Parietal lobe (tissue), 1 donor: ENCODE measurements around the gene DNAH9. TPM values are rescaled to one million over a fixed set of nuclear protein-coding genes. Genes with fewer than 3 reads are reported as not detected.

Source experiments
- total RNA-seq: library from RNA; depleted of rRNA; stranded (reverse); fragments of >200 nt; gene quantifications from one replicate; pipeline ENCODE4 v1.2.3, GENCODE V29; 2014

DNAH9 gene
- total RNA-seq: 3.4 TPM

GRCh38 chr17:11598274-11599221, at the start of gene DNAH9:
TSS of gene DNAH9 (plus strand) at chr17:11598470. CDS start at chr17:11598499, 29 bp downstream.

GRCh38 chr17:11997147-11997971, 399.1 kb downstream of the DNAH9 start, which contains the start of gene ZNF18:
TSS of gene ZNF18 (minus strand) at chr17:11997475. CDS start at chr17:11992829, 4,646 bp downstream.

